Measurements from ENCODE around the gene NCF1. TPM values are rescaled to one million over a fixed set of nuclear protein-coding genes. Genes with fewer than 3 reads are reported as not detected.
"Not testable (repeated sequence)": the region's sequence is repeated elsewhere in the genome, so short reads cannot be mapped to it uniquely, and the experiment has no call there.

NCF1 gene
- total and polyA plus RNA-seq, 2 of the 4 experiments (the other 2 are of a cell fraction), result not detected

GRCh38 chr7:74758268-74758667, 15.5 kb upstream of the NCF1 start:
- H3K56ac ChIP-seq (ENCODE audit: extremely low read depth, insufficient read depth, low read length); H3K23ac ChIP-seq (ENCODE audit: low read depth, low read length); H2BK15ac ChIP-seq (ENCODE audit: low read depth, low read length); dilution Hi-C loops (cut with HindIII; ENCODE audit: low sequenced_read_pairs, unreplicated experiment); H3K36me3 ChIP-seq (ENCODE audit: control insufficient read depth, insufficient read depth, low read length); H3K14ac ChIP-seq (replicated peaks; ENCODE audit: low read depth, low read length); H3K27ac ChIP-seq (ENCODE audit: insufficient read depth, low read length); BruUV-seq (replicated peaks); H4K20me1 ChIP-seq (ENCODE audit: insufficient read depth, low read length); H4K91ac ChIP-seq (ENCODE audit: insufficient read depth, low read depth, low read length); H3K79me1 ChIP-seq (ENCODE audit: low read depth in 1 of 2, low read length in 2 of 2); H3K9me1 ChIP-seq (ENCODE audit: insufficient read depth, low read length); POLR2A ChIA-PET (ENCODE audit: unreplicated experiment); intact Hi-C loops (cut with micrococcal nuclease); H2AK9ac ChIP-seq (replicated peaks; ENCODE audit: low read depth, low read length, poor library complexity); H3K9me3 ChIP-seq (ENCODE audit: control insufficient read depth, insufficient read depth, low read length); H3K4me2 ChIP-seq (ENCODE audit: low read depth, low read length); H3K27me3 ChIP-seq (ENCODE audit: control insufficient read depth, insufficient read depth, low read length); H3K9ac ChIP-seq (ENCODE audit: low read depth, low read length); H2AK5ac ChIP-seq (ENCODE audit: low read depth, low read length); in situ Hi-C loops (cut with MboI; ENCODE audit: low sequenced_read_pairs); H2BK20ac ChIP-seq (ENCODE audit: low read depth, low read length); H3K4ac ChIP-seq (ENCODE audit: low read depth, low read length); H3K4me1 ChIP-seq (ENCODE audit: control insufficient read depth, insufficient read depth, low read length); H4K5ac ChIP-seq (ENCODE audit: low read depth, low read length); DNase-seq; H3K18ac ChIP-seq (ENCODE audit: low read depth, low read length); H2BK120ac ChIP-seq (ENCODE audit: low read depth, low read length); H2AFZ ChIP-seq (replicated peaks; ENCODE audit: low read length, poor library complexity); H3K4me3 ChIP-seq (ENCODE audit: insufficient read depth, low read depth, low read length); CTCF ChIA-PET; H2BK5ac ChIP-seq (ENCODE audit: low read depth, low read length, poor library complexity, severe bottlenecking): not testable (repeated sequence)
- peak; percentile 54 for ATAC-seq (ENCODE audit: low read depth)
- no CpG with 5 or more reads among the region's 7 CpGs for WGBS, 2 experiments (ENCODE audit: extremely low coverage in 2 of 2, insufficient read length in 1 of 2)
- H4K8ac ChIP-seq (ENCODE audit: low read depth in 2 of 2, low read length in 2 of 2), result peak overlapping the region in 1 of 2 experiments; percentile 97; a peak in 1 of 4 replicates

GRCh38 chr7:74758982-74759381, 14.8 kb upstream of the NCF1 start:
- Histone ChIP-seq H4K5ac (ENCODE audit: low read depth, low read length) (peak overlapping the region; percentile 70), H3K9ac (ENCODE audit: low read depth, low read length) (peak overlapping the region; percentile 34; the same call in 1 of the 2 replicates), H3K4ac (ENCODE audit: low read depth, low read length) (peak overlapping the region; percentile 97), H3K27ac (ENCODE audit: insufficient read depth, low read length) (peak overlapping the region; percentile 84), H4K91ac (ENCODE audit: insufficient read depth, low read depth, low read length) (peak overlapping the region; percentile 90), H4K8ac (ENCODE audit: low read depth in 2 of 2, low read length in 2 of 2) (peak overlapping the region; percentile 93 to 97), H3K18ac (ENCODE audit: low read depth, low read length) (peak overlapping the region; percentile 88), H3K56ac (ENCODE audit: extremely low read depth, insufficient read depth, low read length) (peak overlapping the region; percentile 85), H2AK5ac (ENCODE audit: low read depth, low read length) (peak overlapping the region; percentile 100), H2BK5ac (ENCODE audit: low read depth, low read length, poor library complexity, severe bottlenecking) (peak overlapping the region; percentile 85), H3K4me2 (ENCODE audit: low read depth, low read length) (peak overlapping the region; percentile 27; the same call in 1 of the 2 replicates), H2BK20ac (ENCODE audit: low read depth, low read length) (peak overlapping the region; percentile 94; the same call in 1 of the 2 replicates), H3K14ac (replicated peaks; ENCODE audit: low read depth, low read length) (peak overlapping the region; percentile 89; the same call in 1 of the 2 replicates), H2BK120ac (ENCODE audit: low read depth, low read length) (peak overlapping the region; percentile 91)
- H3K23ac ChIP-seq (ENCODE audit: low read depth, low read length); in situ Hi-C loops (cut with MboI; ENCODE audit: low sequenced_read_pairs); H2BK15ac ChIP-seq (ENCODE audit: low read depth, low read length); POLR2A ChIA-PET (ENCODE audit: unreplicated experiment); intact Hi-C loops (cut with micrococcal nuclease); H3K4me1 ChIP-seq (ENCODE audit: control insufficient read depth, insufficient read depth, low read length); H3K9me3 ChIP-seq (ENCODE audit: control insufficient read depth, insufficient read depth, low read length); H2AFZ ChIP-seq (replicated peaks; ENCODE audit: low read length, poor library complexity); dilution Hi-C loops (cut with HindIII; ENCODE audit: low sequenced_read_pairs, unreplicated experiment); H3K27me3 ChIP-seq (ENCODE audit: control insufficient read depth, insufficient read depth, low read length); H2AK9ac ChIP-seq (replicated peaks; ENCODE audit: low read depth, low read length, poor library complexity); DNase-seq; H3K4me3 ChIP-seq (ENCODE audit: insufficient read depth, low read depth, low read length); H3K79me1 ChIP-seq (ENCODE audit: low read depth in 1 of 2, low read length in 2 of 2); H4K20me1 ChIP-seq (ENCODE audit: insufficient read depth, low read length); H3K36me3 ChIP-seq (ENCODE audit: control insufficient read depth, insufficient read depth, low read length); CTCF ChIA-PET; H3K9me1 ChIP-seq (ENCODE audit: insufficient read depth, low read length): not testable (repeated sequence)
- no CpG with 5 or more reads among the region's 3 CpGs for WGBS, 2 experiments (ENCODE audit: extremely low coverage in 2 of 2, insufficient read length in 1 of 2)
- BruUV-seq (replicated peaks), result TSS peak; percentile 93
- peak; percentile 66 for ATAC-seq (ENCODE audit: low read depth)

All from IMR-90 (cell line).